A673 (cell line): ENCODE results near the gene HNF4A. TPM values are rescaled to one million over a fixed set of nuclear protein-coding genes. Genes with fewer than 3 reads are reported as not detected.

Experiments used
- BruUV-seq: library from RNA; stranded (reverse); fragments of 400-500 nt; replicated peaks from 2 replicates; lab custom pipeline; 2021; lab: Mats Ljungman, UMichigan
- CTCF ChIA-PET: fragments of 300-600 bp; sonication (Branson Sonifier 250); formaldehyde crosslinking; loops from one replicate; lab custom pipeline; 2022; ENCODE audit warnings: antibody characterized with exemption; lab: Charles Lee
- POLR2A ChIA-PET: fragments of 300-600 bp; sonication (Branson Sonifier 250); formaldehyde crosslinking; loops from one replicate; lab custom pipeline; 2022; ENCODE audit warnings: antibody characterized with exemption; ENCODE audit not compliant: low non-redundant PET; lab: Charles Lee
- DNase-seq: peaks from one replicate; pipeline ENCODE4 v3.0.0-alpha.2; 2015; ENCODE audit warnings: low spot score
- H3K27ac ChIP-seq: fragments of 200-600 bp; sonication (generic); 2 replicates; pipeline ENCODE4 v1.5.1; 2016; ENCODE audit warnings: mixed run types, low read depth, mild to moderate bottlenecking, mixed read lengths, antibody characterized with exemption, low read length; ENCODE audit not compliant: poor library complexity, severe bottlenecking
- H3K27me3 ChIP-seq: fragments of 200-600 bp; sonication (generic); replicated peaks from 2 replicates; pipeline ENCODE4 v1.6.1; 2017; ENCODE audit warnings: mixed run types, low read depth, mild to moderate bottlenecking, mixed read lengths, antibody characterized with exemption, low read length; ENCODE audit not compliant: insufficient read depth, poor library complexity
- H3K36me3 ChIP-seq: fragments of 200-600 bp; sonication (generic); 2 replicates; pipeline ENCODE4 v1.6.1; 2016; ENCODE audit warnings: mixed run types, mild to moderate bottlenecking, mixed read lengths, antibody characterized with exemption, low read length; ENCODE audit not compliant: insufficient read depth, poor library complexity, severe bottlenecking
- H3K4me1 ChIP-seq: fragments of 200-600 bp; sonication (generic); 2 replicates; pipeline ENCODE4 v1.6.1; 2017; ENCODE audit warnings: mixed run types, mild to moderate bottlenecking, mixed read lengths, antibody characterized with exemption, low read length; ENCODE audit not compliant: insufficient read depth, poor library complexity, severe bottlenecking
- H3K4me3 ChIP-seq: fragments of 200-600 bp; sonication (generic); 2 replicates; pipeline ENCODE4 v1.5.1; 2016; ENCODE audit warnings: low read depth, mixed run types, mild to moderate bottlenecking, mixed read lengths, low read length; ENCODE audit not compliant: poor library complexity, severe bottlenecking
- H3K9me3 ChIP-seq: fragments of 200-600 bp; sonication (generic); 2 replicates; pipeline ENCODE4 v1.6.1; 2016; ENCODE audit warnings: mixed run types, low read depth, mild to moderate bottlenecking, mixed read lengths, antibody characterized with exemption, low read length; ENCODE audit not compliant: poor library complexity, severe bottlenecking
- CTCF ChIP-seq: fragments of 300-800, 200-600 bp; sonication (generic); conservative IDR thresholded peaks from 2 replicates; pipeline ENCODE4 v1.5.1; 2017; ENCODE audit warnings: low read depth, mild to moderate bottlenecking, antibody characterized with exemption, low read length, moderate library complexity, mixed read lengths
- EZH2 ChIP-seq: fragments of 200-600 bp; sonication (generic); IDR thresholded peaks from 2 replicates; pipeline ENCODE4 v1.6.1; 2017; ENCODE audit warnings: borderline replicate concordance, low read depth, mild to moderate bottlenecking, mixed read lengths, antibody characterized with exemption, low read length; ENCODE audit not compliant: poor library complexity, severe bottlenecking
- intact Hi-C: fragments of 100-400 bp; cut with micrococcal nuclease; formaldehyde crosslinking; loops from one replicate; pipeline ENCODE4 v1.10.0; 2022; ENCODE audit not compliant: unreplicated experiment
- total RNA-seq: library from RNA; stranded (reverse); gene quantifications from 2 replicates; pipeline ENCODE4 v1.2.3, GENCODE V29; 2021

Gene HNF4A
- total RNA-seq, 1 experiment from 2014 or later = not detected

- Histone ChIP-seq H3K4me3 (no peak overlapping the region), H3K9me3 (no peaks in the 10 kb centered on the region), H3K36me3 (no peaks in the 10 kb centered on the region), H3K27me3 (peaks cover 19% of the 10 kb centered on the region), H3K4me1 (no peaks in the 10 kb centered on the region), H3K27ac (no peak overlapping the region)
- intact Hi-C loops = no loop called here
- ChIA-PET CTCF (no interaction called here), POLR2A (interaction anchor here (0.7 kb wide), 1 partner anchor 114 kb away, joined by 3 read pairs; no protein-coding TSS in a partner anchor)
- BruUV-seq = no TSS peak
- no peak for DNase-seq
- TF ChIP-seq CTCF = no peak
- TF ChIP-seq EZH2 = no peak
Observed at GRCh38 chr20:44431502-44432234, 76.2 kb downstream of the HNF4A start.

GRCh38 chr20:44432618-44433577 is 77.4 kb downstream of the HNF4A start:
- BruUV-seq = no TSS peak
- CTCF ChIA-PET = no interaction called here
- Histone ChIP-seq H3K4me3 (no peak overlapping the region), H3K9me3 (no peaks in the 10 kb centered on the region), H3K36me3 (no peaks in the 10 kb centered on the region), H3K4me1 (no peaks in the 10 kb centered on the region), H3K27ac (no peak overlapping the region), H3K27me3 (peaks cover 19% of the 10 kb centered on the region)
- POLR2A ChIA-PET = no interaction called here
- DNase-seq = no peak
- no peak for TF ChIP-seq CTCF
- no peak for TF ChIP-seq EZH2
- intact Hi-C loops = no loop called here

DNA sequence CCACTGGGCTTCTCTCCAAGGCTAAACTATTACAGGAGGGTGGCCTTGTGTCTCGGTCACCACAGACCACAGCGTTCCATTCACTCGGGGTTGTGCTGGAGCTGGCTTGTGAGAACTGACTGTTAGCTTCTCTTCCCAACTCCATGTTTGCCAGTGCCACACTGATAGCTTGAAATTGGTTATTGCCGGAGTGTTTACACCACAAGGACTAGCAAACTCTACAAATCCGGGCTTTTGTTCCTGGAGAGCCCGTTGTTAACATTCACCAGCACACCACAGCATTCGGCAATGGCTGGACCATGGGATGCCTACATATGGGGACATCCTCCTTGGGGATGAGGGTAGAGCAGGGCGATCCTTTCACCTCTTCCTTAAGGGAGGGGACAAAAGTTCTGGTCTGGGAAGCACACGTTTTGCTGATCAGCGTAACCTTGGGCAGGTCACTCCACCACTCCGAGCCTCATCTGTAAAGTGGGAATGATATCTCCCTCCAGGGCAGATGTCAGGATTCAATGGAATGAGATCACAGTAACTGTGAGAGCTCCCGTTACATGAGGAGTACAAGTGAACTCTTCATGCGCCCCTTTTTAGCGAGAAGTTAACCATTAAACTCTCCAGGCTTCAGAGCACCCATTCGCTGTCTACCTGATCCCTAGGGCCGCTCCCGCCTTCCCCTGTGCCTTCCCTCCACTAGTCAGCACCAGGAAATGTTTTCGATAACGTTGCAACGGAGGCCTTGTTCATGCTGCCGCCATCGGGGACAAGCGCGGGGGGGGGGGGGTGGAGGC is 78.4 kb downstream of the HNF4A start:
- Histone ChIP-seq H3K4me1 (no peaks in the 10 kb centered on the region), H3K27ac (no peak overlapping the region), H3K9me3 (no peaks in the 10 kb centered on the region), H3K4me3 (no peak overlapping the region), H3K27me3 (peaks cover 19% of the 10 kb centered on the region), H3K36me3 (no peaks in the 10 kb centered on the region)
- CTCF ChIA-PET = no interaction called here
- POLR2A ChIA-PET = no interaction called here
- no peak for DNase-seq
- TF ChIP-seq CTCF (no peak), EZH2 (no peak)
- intact Hi-C loops = no loop called here
- BruUV-seq = no TSS peak
